Astrocyte of the spinal cord (primary cell): ENCODE measurements around the gene TXN2.

Experiments
- DNase-seq: peaks from one replicate; pipeline ENCODE4 v3.0.0; 2011; ENCODE audit warnings: low read depth, low spot score
- H3K4me3 ChIP-seq: 2 replicates; pipeline ENCODE4 v1.5.1; 2011; ENCODE audit warnings: low read depth, mild to moderate bottlenecking, low read length, moderate library complexity
- in situ Hi-C: cut with HindIII; loops from 2 replicates; pipeline ENCODE4 v1.10.0; 2017; ENCODE audit warnings: low sequenced_read_pairs
- TF ChIP-seq, protein P1 (sequence below): IDR thresholded peaks from 2 replicates; pipeline ENCODE4 v1.5.1; 2012; ENCODE audit warnings: low read depth, mild to moderate bottlenecking, low read length, inconsistent platforms

TXN2 gene

DNA sequence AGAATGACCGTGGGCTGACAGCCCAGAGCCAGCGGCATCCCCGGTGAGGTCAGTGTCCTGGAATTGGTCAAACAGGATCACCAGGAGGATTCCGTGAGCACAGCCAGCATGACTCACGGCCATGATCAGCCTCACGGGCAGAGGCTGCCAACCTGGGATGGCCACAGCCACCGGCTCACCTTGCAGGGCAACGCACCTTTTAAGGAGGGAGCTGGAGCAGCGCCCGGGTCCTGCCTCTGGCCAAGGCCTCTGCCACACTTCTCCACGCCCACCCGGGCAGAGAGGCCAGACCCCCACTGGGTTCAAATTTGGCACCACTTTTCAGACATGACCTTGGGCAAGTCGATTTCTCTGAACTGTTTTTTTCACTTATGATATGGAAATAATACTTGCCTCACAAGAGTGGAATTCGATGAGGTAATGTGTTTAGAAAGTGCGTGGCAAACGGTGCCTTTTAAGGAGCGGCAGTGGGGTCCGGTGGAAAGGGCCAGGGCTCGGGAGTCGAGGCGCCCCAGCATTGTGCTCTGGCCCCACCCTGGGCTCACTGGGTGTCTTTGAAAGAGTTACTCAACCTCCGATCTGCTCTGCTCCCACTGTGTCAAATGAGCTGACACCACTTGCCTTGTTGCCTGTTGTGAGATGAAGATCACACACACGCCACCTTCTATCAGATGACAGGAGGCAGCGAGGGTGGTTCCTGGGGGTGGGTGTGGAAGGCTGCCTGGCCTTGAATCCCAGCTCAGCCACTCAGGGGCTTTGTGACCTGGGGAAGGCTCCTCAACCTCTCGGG is 16.0 kb downstream of the TXN2 start:
- no peak overlapping the region for H3K4me3 ChIP-seq
- TF ChIP-seq, protein P1, sequence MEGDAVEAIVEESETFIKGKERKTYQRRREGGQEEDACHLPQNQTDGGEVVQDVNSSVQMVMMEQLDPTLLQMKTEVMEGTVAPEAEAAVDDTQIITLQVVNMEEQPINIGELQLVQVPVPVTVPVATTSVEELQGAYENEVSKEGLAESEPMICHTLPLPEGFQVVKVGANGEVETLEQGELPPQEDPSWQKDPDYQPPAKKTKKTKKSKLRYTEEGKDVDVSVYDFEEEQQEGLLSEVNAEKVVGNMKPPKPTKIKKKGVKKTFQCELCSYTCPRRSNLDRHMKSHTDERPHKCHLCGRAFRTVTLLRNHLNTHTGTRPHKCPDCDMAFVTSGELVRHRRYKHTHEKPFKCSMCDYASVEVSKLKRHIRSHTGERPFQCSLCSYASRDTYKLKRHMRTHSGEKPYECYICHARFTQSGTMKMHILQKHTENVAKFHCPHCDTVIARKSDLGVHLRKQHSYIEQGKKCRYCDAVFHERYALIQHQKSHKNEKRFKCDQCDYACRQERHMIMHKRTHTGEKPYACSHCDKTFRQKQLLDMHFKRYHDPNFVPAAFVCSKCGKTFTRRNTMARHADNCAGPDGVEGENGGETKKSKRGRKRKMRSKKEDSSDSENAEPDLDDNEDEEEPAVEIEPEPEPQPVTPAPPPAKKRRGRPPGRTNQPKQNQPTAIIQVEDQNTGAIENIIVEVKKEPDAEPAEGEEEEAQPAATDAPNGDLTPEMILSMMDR = no peak
- in situ Hi-C loops = no loop called here
- DNase-seq = peak; percentile 93

DNA sequence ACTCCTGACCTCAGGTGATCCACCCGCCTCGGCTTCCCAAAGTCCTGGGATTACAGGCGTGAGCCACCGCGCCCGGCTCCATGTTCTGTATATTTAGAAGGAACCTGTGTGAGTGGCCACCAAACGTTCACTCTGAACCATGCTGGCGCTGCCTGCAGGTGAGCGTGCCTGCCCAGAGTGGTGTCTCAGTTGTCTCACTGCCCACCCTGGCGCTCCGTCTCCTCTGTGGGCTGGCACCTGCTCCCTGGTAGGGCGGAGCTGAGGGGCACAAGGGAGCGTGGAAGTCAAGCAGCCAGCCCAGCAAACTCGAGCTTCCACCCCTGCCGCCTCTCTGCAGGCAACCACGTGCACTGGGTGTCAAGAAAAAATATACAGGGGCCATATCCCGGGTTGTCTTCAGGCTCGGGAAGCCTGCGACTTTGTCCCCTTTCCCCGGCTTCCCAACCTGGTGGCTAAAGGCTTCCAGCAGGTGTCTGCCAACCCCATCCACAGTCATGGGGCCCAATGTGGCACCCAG is 16.7 kb downstream of the TXN2 start:
- DNase-seq = no peak
- in situ Hi-C loops = no loop called here
- H3K4me3 ChIP-seq = no peak overlapping the region
- TF ChIP-seq, protein P1 = no peak

DNA sequence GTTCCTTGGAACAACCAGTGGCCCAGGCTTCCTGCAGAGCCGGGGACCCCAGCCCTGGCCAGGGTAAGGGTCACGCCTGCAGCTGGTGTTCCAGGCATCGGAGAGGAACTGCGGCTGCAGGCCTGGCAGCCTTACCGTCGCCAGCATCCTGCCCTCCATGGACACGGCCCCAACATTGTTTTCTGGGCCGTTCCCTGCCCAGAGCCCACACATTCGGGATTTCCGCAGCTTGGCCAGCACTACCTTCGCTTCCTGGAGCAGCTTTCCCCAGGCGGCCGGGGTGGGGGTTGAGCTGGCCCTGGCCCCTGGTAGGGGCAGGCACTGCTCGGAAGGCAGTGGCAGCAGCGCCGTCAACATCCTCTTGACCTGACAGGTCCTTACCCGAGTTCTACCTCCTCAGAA is 17.7 kb downstream of the TXN2 start:
- TF ChIP-seq, protein P1 = no peak
- in situ Hi-C loops = no loop called here
- no peak overlapping the region for H3K4me3 ChIP-seq
- DNase-seq = no peak

GRCh38 chr22:36461665-36462649 is 19.5 kb downstream of the TXN2 start:
- H3K4me3 ChIP-seq = no peak overlapping the region
- in situ Hi-C loops = no loop called here
- TF ChIP-seq, protein P1 = no peak
- DNase-seq = peak; percentile 95

GRCh38 chr22:36460202-36460601 is 21.2 kb downstream of the TXN2 start:
- TF ChIP-seq, protein P1 = no peak
- in situ Hi-C loops = no loop called here
- no peak for DNase-seq
- no peak overlapping the region for H3K4me3 ChIP-seq

GRCh38 chr22:36457688-36458450 is 23.6 kb downstream of the TXN2 start:
- DNase-seq = peak; percentile 29
- no peak overlapping the region for H3K4me3 ChIP-seq
- TF ChIP-seq, protein P1 = no peak
- in situ Hi-C loops = no loop called here
